ENCODE results near the gene ZNF660. TPM values are rescaled to one million over a fixed set of nuclear protein-coding genes. Genes with fewer than 3 reads are reported as not detected.
"Not testable (repeated sequence)": the region's sequence is repeated elsewhere in the genome, so short reads cannot be mapped to it uniquely, and the experiment has no call there.

Gene ZNF660
- polyA plus RNA-seq (2012; ENCODE audit: insufficient read depth, insufficient read length, low read depth), result 1.1 TPM

DNA sequence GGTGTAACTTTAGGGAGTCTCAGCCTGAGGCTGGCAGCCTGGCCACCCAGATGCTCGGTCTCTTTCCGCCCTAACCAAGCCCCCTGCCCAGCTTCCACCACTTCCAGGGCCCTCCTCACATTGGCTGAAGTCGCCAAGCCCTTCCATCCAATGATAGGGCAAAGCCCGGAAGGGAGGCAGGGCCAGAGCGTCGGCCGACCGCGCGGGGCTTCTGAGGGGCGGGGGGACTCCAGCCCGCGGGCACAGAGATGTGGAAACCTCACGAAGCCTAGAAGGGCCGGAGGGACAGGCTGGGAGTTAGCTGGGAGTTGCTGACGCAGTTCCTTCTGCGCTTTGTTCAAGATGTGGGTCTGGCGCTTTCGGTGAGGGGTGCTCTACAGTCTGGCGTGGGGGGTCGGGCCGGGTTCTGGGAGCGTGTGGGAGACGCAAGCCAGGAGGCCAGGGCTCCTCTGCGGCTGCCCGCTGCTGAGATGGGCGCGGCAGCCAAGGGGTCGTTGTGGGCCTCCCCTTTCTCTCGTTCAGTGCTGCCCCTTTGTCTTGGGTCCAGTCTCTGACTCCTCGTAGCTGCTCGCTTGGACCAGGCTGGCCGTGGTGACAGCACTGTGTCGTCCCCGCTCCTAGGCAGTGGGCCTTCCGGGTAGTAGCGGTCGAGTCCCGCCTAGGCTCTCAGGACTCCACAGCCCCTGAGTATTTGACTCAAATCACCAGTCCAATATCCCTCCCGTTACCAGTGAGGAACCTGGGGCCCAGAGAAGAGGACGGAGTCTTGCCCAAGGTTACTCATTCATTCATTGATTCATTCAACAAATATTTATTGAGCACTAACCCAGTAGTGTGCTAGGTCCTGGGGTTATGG is at the start of gene ZNF660:
Gene ZNF660, plus strand, starts transcription at position 319 of the 856 bp plus-strand sequence. CDS start 9,230 bp downstream, outside the sequence.
- TF ChIP-seq, protein P1, sequence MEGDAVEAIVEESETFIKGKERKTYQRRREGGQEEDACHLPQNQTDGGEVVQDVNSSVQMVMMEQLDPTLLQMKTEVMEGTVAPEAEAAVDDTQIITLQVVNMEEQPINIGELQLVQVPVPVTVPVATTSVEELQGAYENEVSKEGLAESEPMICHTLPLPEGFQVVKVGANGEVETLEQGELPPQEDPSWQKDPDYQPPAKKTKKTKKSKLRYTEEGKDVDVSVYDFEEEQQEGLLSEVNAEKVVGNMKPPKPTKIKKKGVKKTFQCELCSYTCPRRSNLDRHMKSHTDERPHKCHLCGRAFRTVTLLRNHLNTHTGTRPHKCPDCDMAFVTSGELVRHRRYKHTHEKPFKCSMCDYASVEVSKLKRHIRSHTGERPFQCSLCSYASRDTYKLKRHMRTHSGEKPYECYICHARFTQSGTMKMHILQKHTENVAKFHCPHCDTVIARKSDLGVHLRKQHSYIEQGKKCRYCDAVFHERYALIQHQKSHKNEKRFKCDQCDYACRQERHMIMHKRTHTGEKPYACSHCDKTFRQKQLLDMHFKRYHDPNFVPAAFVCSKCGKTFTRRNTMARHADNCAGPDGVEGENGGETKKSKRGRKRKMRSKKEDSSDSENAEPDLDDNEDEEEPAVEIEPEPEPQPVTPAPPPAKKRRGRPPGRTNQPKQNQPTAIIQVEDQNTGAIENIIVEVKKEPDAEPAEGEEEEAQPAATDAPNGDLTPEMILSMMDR (IDR thresholded peaks at IDR 0.05; ENCODE audit: low read depth, low read length), result no peak
- DNase-seq, result peak; percentile 83
- H3K27me3 ChIP-seq, result no peaks in the 10 kb centered on the region
- H3K36me3 ChIP-seq, result no peaks in the 10 kb centered on the region
- no peaks in the 10 kb centered on the region for H3K4me1 ChIP-seq
- H3K9me3 ChIP-seq, result no peaks in the 10 kb centered on the region
- H3K4me3 ChIP-seq (ENCODE audit: low read depth, low read length), result peak within 1 kb of the TSS; percentile 73

DNA sequence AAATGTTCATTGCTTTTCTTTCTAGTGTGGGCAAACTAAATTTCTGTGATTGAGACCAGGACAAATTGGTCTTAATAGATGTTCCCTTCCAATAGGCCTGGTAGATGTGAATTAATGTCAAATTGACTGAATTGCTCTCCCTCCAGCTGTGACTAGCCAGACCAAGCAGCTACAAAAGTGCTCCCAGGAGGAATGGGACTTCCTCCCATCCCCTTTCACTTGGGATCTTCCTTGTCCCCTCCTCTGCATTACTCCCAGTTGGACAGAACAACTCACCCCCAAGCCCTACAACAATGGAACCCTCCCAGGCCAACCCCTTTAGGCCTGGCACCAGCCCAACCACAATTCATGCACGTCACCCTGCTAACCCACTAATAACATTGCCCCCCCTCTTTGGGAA is 49.4 kb upstream of the ZNF660 start:
- Histone ChIP-seq H3K4me3 (ENCODE audit: low read depth, low read length) (no peak overlapping the region), H3K9me3 (no peaks in the 10 kb centered on the region), H3K4me1 (no peaks in the 10 kb centered on the region), H3K36me3 (no peaks in the 10 kb centered on the region), H3K27me3 (no peaks in the 10 kb centered on the region)
- DNase-seq, result no peak
- TF ChIP-seq, protein P1 (IDR thresholded peaks at IDR 0.05; ENCODE audit: low read depth, low read length), result no peak

DNA sequence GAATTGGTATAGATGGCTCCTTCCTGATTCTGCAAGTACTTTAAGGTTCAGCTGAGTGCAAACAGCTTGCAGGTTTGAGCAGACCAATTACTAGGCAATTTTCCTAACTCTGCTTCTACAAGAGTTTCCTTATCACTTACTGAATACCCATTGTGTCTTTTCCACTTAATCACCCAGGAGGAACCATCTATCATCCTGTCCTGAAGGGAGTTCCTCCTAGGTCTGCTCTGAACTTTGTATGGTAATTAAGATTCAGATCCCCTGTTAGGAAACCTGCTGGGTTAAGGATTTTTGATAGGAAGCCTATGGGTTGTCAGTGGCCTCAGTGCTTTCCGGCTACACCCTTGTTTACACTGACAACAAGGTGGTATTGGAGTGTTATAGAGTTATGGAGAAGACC is 40.0 kb upstream of the ZNF660 start:
- not testable (repeated sequence) for H3K36me3 ChIP-seq; H3K9me3 ChIP-seq; DNase-seq; H3K4me1 ChIP-seq; H3K4me3 ChIP-seq (ENCODE audit: low read depth, low read length); H3K27me3 ChIP-seq

DNA sequence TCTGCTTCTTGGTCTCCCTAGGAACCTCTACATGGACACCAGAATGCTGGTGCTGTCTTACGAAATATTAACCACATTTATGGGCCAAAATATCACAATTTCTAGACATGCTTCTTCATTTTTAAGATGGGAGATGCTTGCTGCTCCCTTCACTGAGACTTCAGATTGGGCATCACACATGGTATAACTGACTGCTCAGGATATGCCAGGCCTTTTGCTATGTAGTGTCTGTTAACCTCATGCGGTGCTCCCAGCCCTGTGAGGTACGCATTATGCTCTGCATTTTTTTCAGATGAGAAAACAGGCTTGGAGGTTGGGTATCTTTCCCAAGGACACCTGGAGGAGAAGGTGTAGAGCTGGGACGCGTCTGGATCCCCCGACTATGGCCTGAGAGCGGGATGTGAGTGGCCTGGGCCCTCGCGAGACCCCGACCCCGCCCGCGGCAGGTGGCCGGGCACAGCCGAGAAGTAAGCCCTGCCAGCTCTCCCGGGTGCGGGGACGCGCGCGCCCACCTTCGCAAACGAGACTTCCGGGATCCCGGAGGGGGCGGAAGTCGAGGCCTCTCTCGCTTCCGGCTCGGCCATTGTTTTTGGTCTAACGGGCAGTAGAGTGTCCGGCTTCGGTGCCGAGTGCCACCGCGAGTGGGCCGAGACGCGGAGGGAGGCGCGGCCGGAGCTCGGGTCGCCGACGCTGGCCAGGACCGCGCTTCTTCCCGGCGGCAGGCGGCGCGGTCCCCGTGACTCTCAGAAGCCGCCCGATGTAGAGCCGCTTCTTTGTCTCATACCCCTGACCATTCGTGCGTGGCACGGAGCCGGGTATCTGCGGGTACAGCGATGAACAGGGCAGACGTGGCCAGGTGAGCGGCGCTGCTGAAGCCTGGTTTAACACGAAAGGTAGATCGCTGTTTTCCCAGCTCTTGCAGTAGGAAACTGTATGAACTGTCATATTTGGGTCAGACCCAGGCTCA is 29.9 kb upstream of the ZNF660 start, which contains the start of gene ZKSCAN7:
Gene ZKSCAN7, plus strand, starts transcription at position 568 of the 967 bp plus-strand sequence. CDS start 1,855 bp downstream, outside the sequence.
- TF ChIP-seq, protein P1 (IDR thresholded peaks at IDR 0.05; ENCODE audit: low read depth, low read length), result no peak
- H3K27me3 ChIP-seq, result no peaks in the 10 kb centered on the region
- no peaks in the 10 kb centered on the region; the same call in 1 of the 2 replicates for H3K36me3 ChIP-seq
- no peaks in the 10 kb centered on the region for H3K9me3 ChIP-seq
- DNase-seq, result peak; percentile 62
- H3K4me1 ChIP-seq, result no peaks in the 10 kb centered on the region
- peak within 1 kb of the TSS; percentile 61 for H3K4me3 ChIP-seq (ENCODE audit: low read depth, low read length)

DNA sequence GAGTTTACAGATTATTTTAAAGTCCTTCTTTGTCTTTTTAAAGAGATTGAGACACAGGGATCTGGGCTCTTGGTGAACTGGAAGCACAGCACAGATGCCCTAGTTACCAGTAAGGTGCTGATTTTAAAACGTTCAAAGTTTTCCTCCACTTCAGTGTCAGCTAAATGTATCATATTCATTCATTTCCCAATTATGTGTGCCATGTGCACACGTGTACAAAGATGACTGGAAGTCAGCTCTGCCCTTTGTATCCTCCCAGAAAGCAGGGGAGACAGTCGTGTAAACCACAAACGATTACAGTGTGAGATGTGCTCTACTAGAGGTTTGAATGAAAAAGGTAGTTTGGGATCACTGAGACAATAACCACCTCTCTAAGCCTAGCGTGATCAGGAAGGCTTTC is 29.0 kb upstream of the ZNF660 start:
- no peak for DNase-seq
- H3K9me3 ChIP-seq, result no peaks in the 10 kb centered on the region
- no peaks in the 10 kb centered on the region for H3K27me3 ChIP-seq
- TF ChIP-seq, protein P1 (IDR thresholded peaks at IDR 0.05; ENCODE audit: low read depth, low read length), result no peak
- peak overlapping the region; percentile 61 for H3K4me3 ChIP-seq (ENCODE audit: low read depth, low read length)
- H3K36me3 ChIP-seq, result no peaks in the 10 kb centered on the region; the same call in 1 of the 2 replicates
- H3K4me1 ChIP-seq, result no peaks in the 10 kb centered on the region

DNA sequence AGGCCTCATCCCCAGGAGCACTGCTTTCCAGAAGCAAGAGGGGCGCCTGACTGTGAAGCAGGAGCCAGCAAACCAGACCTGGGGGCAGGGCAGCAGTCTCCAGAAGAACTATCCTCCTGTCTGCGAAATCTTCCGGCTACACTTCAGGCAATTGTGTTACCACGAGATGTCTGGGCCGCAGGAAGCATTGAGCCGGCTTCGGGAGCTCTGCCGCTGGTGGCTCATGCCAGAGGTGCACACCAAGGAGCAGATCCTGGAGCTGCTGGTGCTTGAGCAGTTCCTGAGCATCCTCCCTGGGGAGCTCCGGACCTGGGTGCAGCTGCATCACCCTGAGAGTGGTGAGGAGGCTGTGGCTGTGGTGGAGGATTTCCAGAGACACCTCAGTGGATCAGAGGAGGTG is 27.7 kb upstream of the ZNF660 start:
- DNase-seq, result no peak
- Histone ChIP-seq H3K27me3 (no peaks in the 10 kb centered on the region), H3K4me3 (ENCODE audit: low read depth, low read length) (no peak overlapping the region), H3K9me3 (no peaks in the 10 kb centered on the region), H3K36me3 (no peaks in the 10 kb centered on the region; the same call in 1 of the 2 replicates), H3K4me1 (no peaks in the 10 kb centered on the region)
- TF ChIP-seq, protein P1 (IDR thresholded peaks at IDR 0.05; ENCODE audit: low read depth, low read length), result no peak
